Cortex of kidney (tissue), 1 donor: ENCODE results near the gene DMD.

Source experiments
- DNase-seq: peaks from one replicate; lab custom pipeline; 2025; lab: John Stamatoyannopoulos, UW

DMD gene

GRCh38 chrX:31112226-31112999, 2098.9 kb downstream of the DMD start:
- no peak for DNase-seq

DNA sequence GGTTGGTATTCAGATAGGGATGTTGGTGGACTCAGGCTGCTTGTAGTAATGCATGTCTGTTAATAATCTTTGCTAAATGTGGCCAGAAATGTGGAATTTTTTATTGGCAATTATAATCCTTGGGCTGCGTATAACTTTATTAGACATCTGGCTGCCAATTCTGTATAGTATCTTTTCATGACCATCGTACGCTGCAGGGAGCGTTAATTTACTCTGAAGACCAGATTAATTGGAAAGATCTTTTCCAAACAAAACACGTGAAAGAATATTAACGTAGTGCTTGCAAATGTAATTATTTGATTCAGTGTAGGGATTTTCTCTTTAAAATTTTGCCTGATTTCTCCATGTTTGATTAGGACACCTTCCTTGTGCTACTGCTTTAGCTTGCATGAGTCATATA, 2100.7 kb downstream of the DMD start:
- no peak for DNase-seq

DNA sequence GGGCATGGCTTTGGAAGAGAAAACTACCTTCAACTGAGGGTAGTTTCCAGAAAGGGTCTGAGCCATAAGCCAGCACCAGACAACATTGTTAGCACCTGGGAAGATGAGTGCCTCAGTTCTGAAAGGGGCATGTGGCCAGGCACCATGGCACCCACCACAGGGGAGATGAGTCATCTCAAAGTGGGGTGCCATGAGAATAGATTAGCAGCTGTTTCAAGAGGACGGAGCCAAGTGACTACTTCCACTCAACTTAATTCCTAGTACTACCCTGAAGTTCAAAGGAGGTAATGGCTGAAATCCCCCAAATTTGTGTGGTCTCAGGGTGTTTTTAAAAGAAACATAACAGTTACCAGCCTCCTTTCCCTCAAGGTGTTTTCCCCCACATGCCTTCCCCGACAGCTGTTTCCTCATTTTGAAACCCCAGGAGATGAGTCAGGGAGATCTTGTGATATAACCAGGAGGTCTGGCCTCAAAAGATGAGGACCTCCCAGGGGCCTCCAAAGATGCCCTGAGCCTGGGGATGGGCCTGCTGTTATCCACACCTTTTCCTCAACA, 2111.7 kb downstream of the DMD start:
- DNase-seq = no peak

DNA sequence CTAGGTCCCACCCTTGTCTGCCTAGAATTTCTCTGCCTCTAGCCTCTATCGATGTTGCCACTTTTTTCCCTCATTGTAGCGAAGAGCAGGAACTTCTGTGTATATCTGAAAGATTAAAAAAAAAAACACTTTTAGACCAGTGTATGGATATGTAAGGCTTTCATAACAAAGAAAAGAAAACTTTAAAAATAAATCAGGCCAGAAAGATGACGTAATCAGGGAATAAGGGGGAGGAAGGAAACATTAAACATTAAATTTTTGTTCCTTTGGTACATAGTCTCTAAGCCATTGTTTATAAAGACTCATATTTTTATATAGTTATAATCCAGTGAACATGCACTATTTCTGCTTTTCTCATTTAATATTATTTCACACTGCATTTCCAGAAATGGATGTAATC, 2113.3 kb downstream of the DMD start:
- DNase-seq = no peak

GRCh38 chrX:31093639-31093975, 2117.7 kb downstream of the DMD start:
- no peak for DNase-seq

DNA sequence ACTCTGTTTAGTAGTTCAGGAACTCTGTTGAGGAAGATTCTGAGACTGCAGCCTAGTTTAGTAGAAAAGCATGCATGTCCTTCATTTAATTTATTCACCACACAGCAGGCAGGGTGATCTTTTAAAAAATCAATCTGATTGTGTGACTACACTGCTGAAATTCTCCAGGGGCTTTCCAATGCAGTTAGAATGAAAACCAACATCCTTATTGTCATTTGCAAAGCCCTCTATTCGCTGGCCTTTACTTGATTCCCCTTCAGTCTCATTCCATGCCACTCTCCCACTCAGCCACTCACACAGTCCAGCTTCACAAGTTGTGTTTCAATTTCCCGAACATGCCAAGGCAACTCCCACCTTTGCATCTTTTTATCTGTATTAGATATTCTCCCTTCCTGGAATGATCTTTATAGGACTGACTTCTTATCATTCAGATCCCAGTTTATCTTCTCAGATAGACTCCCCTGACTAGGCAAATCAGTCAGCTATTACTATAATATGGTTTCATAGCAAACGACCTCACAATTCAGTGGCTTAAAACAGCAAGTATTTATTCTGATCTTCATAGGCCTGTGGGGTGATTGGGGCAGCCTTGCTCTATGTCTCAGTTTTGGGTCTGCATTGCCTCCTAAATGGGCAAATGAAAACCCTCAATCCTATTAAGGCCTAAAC, 2118.2 kb downstream of the DMD start:
- DNase-seq = no peak

DNA sequence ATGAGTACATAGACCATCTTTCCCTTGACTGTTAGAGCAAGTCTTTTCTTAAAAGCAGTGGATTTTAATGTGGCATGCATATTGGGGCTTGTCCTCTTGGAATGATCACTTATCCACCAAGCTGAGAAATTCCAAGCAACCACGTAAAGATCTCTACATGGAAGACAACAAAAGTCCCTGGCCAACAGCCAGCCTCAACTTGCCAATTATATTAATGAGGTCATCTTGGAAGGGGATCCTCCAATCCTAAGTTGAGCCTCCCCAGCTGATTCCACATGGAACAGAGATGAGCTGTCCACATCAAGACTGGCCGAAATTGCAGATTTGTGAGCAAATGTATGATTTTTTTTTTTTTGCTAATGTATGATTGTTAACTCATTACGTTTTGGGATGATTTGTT, 2118.9 kb downstream of the DMD start:
- DNase-seq = no peak

DNA sequence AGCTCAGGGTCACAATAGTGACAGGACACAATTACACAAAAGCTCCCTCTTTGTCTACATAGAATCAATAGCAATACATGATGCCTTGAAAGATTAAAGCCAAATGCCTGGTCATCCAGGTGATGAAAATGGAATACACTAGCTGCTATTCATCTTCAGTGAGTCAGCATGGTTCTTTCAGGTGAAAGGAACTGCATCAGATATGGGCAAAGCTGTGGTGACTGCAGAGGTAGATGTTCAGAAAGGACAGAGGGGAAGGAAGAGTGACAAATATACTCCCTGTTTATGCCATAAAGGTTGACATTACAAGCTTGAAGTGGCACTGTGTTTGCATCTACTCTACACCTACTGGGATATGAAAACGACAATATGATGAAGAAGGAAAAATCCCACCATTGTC, 2119.5 kb downstream of the DMD start:
- no peak for DNase-seq

DNA sequence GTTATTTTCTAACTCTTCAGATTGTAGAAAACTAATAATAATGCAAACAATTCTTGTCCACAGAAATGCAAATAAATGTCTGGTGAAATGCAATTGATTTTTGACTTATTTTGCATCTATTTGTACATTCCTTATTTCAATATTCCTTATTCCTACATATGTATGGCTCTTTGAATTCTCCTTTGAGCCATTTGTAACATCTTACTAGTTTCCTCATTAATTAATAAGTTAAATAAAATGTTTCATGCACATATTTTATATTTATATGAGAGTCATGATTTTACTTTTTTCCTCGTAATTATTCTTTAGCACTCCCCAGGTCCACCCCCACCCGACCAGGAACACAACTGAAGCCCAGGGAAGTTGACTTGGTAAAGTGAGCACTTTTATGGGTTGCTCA, 2136.8 kb downstream of the DMD start:
- DNase-seq = no peak

GRCh38 chrX:31071725-31072124, 2139.6 kb downstream of the DMD start, which contains the start of gene FTHL17:
Gene FTHL17 (minus strand): TSS chrX:31072041. CDS start chrX:31071953, 88 bp downstream.
- no peak for DNase-seq

GRCh38 chrX:31071262-31071661, 2140.1 kb downstream of the DMD start:
- DNase-seq = no peak

DNA sequence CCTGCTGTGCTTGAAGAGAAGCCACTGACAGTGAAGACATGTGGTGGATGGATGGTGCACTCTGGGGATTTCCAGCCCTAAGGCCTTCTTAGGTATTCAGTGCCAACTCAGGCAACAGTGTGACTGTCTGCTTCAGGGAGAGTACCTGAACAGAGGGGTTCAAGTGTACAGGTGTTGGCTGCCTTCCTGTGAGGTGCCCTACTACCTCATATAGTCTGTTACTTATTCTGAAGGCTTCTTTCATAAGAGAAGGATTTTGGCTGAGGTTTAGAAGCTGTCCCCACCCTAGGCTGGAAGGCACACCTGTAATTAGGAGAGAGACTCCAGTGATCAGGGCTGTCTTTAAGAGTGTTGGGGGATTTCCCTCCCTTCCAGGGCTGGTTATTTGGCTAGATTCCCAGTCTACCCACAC, 2141.3 kb downstream of the DMD start:
- DNase-seq = no peak
